HG02759 (cell line): Measurements from ENCODE around the gene SYMPK.
A peak's percentile ranks its signal among the peaks of the same experiment; 100 is the strongest.
"Not testable (repeated sequence)": the region's sequence is repeated elsewhere in the genome, so short reads cannot be mapped to it uniquely, and the experiment has no call there.

Experiments
- ATAC-seq: cut with Tn5 transposase; IDR thresholded peaks from one replicate; pipeline ENCODE4 v1.9.1; 2021; ENCODE audit warnings: mild to moderate bottlenecking, moderate library complexity; ENCODE audit not compliant: unreplicated experiment

SYMPK gene

DNA sequence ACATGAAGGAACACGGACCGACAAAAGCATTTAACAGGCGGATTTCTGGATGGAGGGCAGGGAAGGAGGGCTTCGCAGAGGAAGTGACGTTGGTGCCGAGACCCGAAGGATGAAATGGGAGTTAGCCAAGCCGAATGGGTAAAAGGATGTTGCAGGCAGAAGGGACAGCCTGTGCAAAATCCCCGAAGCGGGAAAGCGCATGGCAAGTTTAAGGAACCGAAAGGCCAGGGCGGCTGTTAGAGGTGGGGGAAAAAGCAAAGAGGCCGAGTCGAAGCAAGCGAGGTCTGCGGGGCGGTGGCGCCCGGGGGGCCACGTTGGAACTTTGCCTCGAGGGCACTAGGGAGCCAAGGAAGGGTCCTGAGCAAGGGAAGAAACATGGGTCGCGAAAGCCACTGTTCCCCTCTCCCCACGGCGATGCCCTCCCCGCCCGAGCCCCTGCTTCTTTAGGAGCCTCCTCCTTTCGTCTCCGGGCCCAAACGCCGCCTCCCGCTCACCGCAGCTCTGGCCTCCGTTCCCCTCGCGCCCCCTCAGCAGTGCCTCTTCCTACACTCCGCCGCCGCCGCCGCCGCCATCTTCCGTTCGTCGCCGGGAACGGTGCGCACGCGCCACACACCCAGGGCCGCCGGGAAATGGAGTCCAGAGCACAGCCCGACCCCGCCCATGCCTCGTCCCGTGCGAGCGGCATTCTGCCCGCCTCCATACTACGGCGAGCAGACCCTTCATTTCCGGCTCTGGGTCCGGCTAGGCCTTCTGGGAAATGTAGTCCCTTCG lies at the start of gene SYMPK:
Gene SYMPK (minus strand): TSS at position 584 of the 771 bp plus-strand sequence. CDS start 8,652 bp downstream, outside the sequence.
- peak; percentile 92 for ATAC-seq

DNA sequence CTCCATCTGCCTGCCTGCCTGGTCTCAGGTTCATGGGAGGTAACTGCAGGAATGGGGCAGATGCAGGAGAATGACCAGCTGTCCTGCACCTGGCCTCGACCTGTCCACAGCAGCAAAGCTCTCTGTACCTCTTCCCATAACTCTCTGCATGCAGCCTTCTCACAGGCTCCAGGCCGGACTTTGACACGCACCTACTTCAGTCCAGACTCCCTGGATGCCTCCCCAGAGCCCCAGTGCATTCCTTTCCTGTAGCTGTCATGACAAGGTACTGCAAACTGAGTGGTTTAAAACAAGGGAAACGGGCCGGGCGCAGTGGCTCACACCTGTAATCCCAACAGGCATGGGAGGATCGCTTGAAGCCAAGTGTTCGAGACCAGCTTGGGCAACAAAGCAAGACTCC lies 48.3 kb upstream of the SYMPK start:
- ATAC-seq = no peak

DNA sequence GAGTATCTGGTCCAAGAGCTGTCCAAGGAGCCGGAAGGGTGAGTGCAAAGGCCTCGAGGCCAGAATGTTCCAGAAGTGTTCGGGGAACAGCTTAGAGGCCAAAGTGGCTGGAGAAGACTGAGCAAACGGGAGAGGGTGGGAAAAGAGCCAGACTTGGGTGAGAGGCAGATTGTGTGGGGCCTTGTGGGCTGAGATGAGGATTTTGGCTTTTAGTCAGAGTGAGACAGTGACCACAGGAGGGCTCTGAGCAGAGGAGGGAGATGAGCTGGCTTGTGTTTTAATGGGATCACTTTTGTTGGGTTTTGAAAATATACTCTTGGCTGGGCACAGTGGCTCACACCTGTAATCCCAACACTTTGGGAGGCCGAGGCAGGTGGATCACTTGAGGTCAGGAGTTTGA lies 46.0 kb upstream of the SYMPK start:
- ATAC-seq = no peak

DNA sequence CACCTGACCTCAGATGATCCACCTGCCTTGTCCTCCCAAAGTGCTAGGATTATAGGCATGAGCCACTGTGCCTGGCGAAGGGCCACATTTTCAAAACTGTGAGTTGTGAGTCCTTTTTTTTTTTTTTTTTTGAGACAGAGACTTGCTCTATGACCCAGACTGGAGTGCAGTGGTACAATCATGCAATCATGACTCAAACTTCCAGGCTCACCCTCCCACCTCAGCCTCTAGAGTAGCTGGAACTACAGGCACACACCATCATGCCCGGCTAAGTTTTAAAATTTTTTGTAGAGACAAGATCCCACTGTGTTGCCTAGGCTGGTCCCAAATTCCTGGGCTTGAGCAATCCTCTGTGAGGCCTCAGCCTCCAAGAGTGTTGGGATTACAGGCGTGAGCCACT lies 43.3 kb upstream of the SYMPK start:
- ATAC-seq = no peak

DNA sequence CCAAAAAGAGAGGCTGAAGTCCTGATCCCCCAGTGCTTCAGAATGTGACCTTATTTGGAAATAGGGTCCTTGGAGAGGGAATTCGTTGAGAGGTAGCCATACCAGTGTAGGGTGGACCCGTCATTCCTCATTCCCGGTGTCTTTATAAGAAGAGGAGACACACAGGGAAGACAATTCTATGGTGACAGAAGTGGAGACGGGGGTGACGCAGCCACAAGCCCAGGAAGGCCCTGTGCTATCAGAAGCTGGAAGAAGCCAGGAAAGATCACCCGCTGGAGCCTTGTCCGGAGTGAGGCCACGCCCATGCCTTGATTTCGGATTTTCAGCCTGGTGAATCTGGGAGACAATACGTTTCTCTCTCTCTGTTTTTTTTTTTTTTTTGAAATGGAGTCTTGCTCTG lies 42.1 kb upstream of the SYMPK start:
- no peak for ATAC-seq

DNA sequence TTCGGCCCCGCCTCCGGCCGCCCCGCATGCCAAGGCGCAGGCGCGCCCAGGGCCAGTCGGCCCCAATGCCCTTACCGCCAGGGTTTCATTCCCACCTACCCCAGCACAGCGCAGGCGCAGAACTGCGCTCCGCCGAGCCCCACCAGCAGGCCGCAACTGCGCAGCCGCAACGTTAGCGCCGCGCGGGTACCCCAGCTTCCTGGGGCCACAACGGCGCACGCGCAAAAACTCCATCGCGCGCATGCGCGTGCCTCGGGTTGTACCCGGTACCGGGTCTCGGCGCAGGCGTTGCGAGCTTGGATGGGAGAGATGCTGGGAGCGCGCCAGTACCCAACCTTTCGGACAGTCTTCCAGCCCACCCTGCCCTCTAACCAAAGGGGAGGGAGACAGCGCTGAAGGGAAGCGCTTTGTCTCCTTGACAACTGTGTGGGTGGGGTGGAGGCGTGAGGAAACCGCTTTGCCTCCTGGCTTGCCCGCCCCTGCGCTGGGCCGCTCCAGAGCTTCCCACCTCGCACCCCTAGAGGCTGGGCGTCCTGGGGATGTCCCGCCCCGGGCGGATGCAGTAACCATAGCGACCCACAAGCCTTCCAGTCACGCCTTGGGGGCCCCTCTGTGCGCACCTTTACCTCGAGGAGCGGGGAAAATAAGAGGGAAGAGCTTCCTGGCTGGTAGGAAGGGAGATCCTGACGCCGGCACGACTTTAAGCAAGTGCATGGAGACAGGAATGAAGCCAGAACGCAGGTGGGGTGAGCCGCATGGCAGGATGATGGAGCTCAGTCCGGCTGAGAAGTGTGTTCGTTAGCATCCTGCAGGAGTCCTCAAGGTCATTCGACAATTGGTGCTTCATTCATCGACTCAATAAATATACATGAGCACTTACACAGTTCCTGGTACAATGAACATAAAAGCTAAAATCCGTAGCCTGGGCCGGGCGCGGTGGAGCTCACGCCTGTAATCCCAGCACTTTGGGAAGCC lies 40.0 kb upstream of the SYMPK start:
- peak; percentile 89 for ATAC-seq

DNA sequence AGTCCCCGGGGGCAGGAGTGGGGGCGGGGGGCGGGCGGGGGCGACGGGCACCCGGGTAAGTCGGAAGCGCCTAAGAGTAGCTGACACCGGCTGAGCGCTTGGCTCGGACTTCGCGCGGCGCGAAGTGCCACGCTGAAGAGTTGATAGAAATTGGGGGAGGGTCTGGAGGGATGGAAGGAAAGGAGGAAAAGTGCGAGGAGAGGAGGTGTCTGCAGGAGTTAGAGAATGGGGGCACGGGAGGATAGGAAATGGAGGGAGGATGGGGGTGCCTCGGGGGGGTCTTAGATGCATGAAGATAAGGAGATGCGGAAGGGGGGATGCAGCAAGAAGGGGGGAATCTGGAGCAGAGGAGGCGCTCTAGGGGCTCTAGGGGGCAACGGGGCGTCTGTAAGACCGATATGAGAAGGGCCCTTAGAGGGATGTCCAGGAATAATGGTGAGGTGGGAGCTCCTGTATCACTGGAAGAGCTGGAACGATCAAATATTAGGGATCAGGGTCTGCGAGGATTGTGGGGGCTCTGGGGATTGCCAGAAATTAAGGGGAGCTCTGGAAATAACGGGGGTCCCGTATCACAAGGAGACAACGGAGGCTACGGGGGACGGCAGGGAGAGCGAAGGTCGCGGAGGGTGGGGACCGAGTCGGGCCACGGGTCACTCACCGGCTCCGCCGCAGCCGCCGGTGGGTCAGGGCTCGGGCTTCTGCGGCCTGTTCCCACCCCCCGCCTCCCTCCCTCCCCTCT lies 39.1 kb upstream of the SYMPK start, which contains the start of gene MYPOP:
Gene MYPOP (minus strand): TSS at position 702 of the 739 bp plus-strand sequence. CDS start 840 bp downstream, outside the sequence.
- no peak for ATAC-seq

DNA sequence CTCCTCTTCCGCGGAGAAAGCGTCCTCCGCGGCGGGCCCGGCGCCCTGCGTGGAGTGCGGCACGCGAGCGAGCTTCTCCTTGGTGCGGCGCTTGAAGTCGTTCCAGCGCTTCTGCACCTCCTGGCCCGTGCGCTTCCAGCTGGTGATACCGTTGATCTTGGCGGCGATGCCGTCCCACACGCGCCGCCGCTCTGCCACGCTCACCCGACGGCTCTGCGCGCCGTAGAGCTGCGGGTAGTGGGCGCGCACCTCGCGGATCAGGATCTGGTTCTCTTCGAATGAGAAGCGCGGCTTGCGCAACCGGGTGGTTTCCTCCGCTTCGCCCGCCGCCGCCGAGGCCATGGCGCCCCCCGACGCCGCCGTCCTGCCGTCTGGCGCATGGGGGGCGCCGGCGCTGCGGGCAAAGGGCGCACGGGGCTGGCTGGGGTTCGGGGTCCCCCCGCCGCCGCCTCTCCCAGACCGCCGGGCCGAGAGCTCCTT lies 38.5 kb upstream of the SYMPK start:
- no peak for ATAC-seq

DNA sequence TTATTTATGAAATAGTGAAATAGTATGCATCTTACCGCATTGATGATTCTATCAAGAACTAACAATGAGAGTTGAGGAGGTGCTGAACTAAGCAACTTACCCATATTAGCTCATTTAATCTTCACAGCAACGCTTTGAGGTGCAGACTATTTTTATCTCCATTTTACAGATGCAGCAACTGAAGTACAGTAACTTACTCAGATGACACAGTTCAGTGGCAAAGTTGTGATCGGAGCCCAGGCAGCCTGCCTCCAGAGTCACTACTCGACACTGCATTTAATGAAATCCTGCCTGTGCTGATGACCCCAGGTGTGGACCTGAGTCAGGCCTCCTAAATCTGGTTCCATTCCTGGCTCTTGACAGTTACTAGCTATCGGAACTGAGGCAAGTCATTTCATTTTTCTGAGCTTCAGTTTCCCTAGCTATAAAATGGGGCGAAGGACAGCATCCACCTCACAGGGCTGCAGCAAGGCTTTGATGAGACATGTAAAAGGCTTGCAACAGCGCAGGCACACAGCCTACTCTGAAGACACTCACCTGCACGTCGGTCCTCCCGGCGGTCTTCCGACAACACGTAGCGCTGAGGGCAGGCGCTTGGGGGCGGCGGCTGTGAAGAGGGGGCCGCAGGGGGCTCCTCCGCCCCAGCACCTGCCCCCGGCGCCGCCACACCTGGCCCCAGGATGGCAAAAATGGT lies 37.9 kb upstream of the SYMPK start:
- no peak for ATAC-seq

DNA sequence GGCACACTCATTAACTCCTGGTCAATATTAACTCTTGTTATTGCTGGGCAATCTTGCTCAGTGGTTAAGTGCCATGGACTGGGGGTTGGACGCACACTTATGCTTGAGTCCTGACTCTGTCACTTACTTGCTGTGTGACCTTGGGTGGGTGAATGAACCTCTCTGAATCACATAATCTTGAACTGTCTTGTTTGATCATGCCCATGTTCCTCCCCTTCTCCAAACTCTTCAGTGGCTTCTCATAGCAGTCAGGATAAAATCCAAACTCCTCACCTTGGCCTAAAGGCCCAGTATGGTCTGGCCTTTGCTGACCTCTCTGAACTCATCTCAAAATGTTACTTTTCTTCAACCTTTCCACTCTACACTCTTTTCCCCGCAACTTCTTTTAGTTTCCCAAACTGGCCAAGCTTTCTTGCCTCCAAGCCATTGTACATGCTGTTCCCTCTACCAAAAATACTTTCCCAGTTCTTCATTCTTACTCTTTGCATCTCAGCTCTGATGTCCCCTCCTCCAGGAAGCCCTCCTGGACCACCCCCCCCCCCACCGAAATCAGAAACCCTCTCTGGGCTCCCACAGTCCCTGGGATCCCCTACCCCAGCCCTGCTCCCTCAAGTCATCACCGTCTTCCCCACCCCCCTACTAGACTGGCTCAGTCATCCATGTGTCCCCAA lies 37.1 kb upstream of the SYMPK start:
- ATAC-seq = no peak

DNA sequence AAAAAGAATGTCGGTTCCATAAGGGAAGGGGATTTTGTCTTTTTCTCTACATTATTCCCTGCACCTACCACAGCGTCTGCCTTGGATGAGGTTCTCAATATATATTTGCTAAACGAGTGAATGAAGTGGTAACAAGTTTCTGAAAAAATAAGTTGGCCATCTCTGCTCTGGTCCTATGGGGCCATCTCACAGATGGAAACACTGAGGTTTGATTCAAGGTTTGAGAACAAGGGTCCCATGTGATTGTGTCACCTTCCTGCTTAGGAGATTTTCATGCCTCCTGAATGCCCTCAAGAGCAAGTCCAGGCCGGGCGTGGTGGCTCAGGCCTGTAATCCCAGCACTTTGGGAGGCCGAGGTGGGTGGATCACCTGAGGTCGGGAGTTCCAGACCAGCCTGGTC lies 36.3 kb upstream of the SYMPK start:
- no peak for ATAC-seq

DNA sequence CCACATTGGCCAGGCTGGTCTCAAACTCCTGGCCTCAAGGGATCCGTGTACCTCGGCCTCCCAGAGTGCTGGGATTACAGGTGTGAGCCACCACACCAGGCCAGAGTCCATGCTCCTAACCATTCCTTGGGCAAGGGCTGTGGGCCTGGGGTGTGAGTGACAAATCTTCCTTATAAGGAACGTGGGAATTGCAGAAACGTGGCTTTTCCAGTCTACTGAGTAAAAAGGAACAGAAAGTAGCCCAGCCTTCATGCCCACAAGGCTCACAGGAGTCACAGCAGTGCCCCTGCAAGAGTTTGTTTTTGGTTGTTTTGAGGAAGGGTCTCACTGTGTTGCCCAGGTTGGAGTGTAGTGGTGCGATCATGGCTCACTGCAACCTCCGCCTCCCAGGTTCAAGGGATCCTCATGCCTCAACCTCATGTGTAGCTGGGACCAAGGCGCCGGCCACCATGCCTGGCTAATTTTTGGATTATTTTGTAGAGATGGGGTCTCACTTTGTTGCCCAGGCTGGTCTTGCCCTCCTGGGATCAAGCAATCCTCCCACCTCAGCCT lies 34.4 kb upstream of the SYMPK start:
- ATAC-seq = no peak

DNA sequence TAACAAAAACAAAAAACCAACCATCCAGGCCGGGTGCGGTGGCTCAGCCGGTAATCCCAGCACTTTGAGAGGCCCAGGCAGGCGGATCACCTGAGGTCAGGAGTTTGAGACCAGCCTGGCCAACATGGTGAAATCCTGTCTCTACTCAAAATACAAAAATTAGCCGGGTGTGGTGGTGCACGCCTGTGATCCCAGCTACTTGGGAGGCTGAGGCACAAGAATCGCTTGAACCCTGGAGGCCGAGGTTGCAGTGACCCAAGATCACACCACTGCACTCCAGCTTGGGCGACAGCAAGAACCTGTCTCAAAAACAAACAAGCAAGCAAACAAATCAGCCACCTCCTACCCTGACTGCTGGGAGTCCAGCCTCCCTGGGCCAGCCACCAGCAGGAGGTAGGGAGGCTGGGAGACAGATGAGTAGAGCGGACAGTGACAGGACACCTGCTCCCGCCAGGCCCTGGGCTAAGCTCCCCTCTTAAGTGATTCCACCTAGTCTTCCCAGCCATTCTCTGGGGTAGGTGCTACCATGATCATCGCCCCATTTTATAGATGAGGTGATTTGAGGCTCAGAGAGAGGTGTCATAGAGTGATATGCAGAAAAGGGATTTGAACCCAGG lies 33.1 kb upstream of the SYMPK start:
- ATAC-seq = not testable (repeated sequence)

DNA sequence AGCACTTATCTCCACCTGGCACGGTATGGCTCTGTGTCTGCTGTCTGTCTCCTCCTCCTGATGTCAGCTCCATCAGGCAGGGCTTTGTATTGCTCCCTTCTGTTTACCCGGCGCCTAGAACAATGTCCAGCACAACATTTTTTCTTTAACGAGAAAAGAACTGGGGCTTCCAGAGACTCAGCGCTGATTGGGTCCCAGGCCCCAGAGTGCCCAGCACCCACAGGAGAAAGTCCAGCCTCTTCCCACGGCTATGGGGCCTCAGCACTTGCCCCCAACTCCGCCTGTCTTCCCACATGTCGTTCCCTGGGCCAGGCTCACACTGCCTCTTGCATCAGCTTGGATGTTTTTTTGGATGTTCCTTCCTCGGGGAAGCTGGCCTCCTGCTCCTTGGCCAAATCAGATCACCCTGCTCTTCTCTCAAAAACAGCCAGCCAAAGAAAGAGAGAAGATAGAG lies 32.6 kb upstream of the SYMPK start:
- no peak for ATAC-seq

DNA sequence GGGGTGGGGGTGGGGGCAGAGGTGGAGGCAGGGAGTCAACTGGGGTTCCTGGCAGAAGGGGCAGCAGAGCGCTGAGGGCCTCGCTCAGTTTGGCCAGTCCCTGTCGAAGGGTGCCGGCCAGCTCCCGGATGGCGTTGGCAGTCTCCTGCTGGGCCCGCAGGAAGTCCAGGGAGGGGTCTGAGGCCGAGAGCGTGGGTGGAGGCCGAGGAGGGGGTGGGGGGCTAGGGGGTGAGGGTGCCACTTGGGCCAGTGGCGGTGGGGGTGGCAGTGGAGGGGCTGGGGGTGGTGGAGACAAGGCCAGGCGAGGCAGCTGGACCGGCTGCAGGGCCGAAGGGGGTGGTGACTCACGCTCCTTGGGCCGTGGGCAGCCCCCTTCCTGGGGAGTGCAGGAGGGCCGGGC lies 27.9 kb upstream of the SYMPK start:
- ATAC-seq = no peak

DNA sequence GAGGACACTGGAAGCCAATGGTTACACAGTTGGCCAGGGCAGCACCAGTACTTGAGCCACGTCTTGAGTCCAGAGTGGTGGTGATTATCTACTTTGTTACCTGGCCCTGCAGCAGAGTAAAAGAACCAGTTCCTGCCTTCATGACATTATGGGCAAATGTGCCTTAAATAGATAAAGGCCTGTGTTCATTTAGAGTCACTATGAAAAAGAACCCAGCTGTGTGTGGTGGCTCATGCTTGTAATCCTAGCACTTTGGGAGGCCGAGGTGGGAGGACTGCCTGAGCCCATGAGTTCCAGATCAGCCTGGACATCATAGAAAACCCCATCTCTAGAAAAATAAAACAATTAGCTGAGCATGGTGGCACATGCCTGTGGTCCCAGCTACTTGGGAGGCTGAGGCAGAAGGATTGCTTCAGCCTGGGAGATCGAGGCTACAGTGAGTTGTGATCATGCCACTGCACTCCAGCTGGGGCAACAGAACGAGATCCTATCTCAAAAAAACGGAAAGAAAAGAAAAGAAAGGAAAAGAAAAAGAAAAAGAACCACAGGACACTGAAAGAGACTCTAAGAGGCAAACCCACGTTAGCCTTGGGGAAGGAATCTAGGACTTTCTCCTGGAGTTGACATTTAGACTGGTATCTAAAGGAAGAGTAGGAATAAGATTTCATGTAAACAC lies 26.4 kb upstream of the SYMPK start:
- no peak for ATAC-seq

DNA sequence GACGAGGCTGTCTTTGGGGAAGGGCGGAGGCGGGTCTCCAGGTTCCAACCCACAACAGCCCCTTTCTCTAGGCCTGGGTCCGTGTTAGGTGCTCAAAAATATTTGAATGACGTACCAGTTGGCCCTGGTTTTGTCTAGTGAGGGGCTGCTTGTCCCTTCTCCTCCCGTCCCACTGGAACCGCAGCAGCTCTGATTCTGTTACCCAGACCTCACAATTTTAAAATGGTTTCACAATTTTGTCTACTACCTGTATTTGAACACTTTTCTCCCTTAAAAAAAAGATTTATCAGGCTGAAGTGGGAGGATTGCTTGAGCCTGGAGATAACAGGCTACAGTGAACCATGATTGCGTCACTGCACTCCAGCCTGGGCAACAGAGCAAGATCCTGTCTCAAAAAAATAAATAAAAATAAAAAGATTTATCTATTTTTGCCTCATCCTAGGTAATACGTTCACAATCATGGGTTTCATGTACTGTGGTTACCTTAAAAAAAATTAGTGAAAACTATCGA lies 24.3 kb upstream of the SYMPK start:
- no peak for ATAC-seq
